ENCODE data around the gene HHIPL1.

The HHIPL1 gene

GRCh38 chr14:99612071-99612737, 32.7 kb upstream of the HHIPL1 start:
- DNase-seq, result no peak

- no peak for DNase-seq
These were observed 32.1 kb upstream of the HHIPL1 start for GRCh38 chr14:99612738-99613330.

GRCh38 chr14:99615497-99616157, 29.3 kb upstream of the HHIPL1 start:
- DNase-seq, result peak in 1 of 2 donors; percentile 17

- DNase-seq, result no peak
These were observed 27.8 kb upstream of the HHIPL1 start for GRCh38 chr14:99616832-99617800.

GRCh38 chr14:99619835-99620834, 24.8 kb upstream of the HHIPL1 start:
- no peak for DNase-seq

- DNase-seq, result no peak
These were observed 23.0 kb upstream of the HHIPL1 start for GRCh38 chr14:99621948-99622347.

- no peak for DNase-seq
These were observed 20.9 kb upstream of the HHIPL1 start for GRCh38 chr14:99624024-99624423.

GRCh38 chr14:99624971-99625370, 20.0 kb upstream of the HHIPL1 start:
- DNase-seq, result no peak

- DNase-seq, result no peak
These were observed 19.5 kb upstream of the HHIPL1 start for GRCh38 chr14:99625476-99625875.

- DNase-seq, result no peak
These were observed 18.8 kb upstream of the HHIPL1 start for GRCh38 chr14:99626041-99626648.

GRCh38 chr14:99627100-99627499, 17.8 kb upstream of the HHIPL1 start:
- DNase-seq, result no peak

- DNase-seq, result no peak
These were observed 17.2 kb upstream of the HHIPL1 start for GRCh38 chr14:99627510-99628381.

GRCh38 chr14:99628887-99629618, 15.9 kb upstream of the HHIPL1 start:
- peak; percentile 48 to 77 for DNase-seq

- DNase-seq, result no peak
These were observed 14.7 kb upstream of the HHIPL1 start for GRCh38 chr14:99630202-99630601.

GRCh38 chr14:99632410-99633035, 12.4 kb upstream of the HHIPL1 start:
- DNase-seq, result no peak

GRCh38 chr14:99633141-99633540, 11.8 kb upstream of the HHIPL1 start:
- DNase-seq, result no peak

GRCh38 chr14:99633918-99634317, 11.0 kb upstream of the HHIPL1 start:
- DNase-seq, result no peak

GRCh38 chr14:99634443-99634842, 10.5 kb upstream of the HHIPL1 start:
- DNase-seq, result no peak

- no peak for DNase-seq
These were observed 9.8 kb upstream of the HHIPL1 start for GRCh38 chr14:99635116-99635515.

All from hippocampal formation (tissue), 2 donors.